HG02943 (cell line): ENCODE measurements around the gene EWSR1.
"Not testable (repeated sequence)": the region's sequence is repeated elsewhere in the genome, so short reads cannot be mapped to it uniquely, and the experiment has no call there.

Experiments
- ATAC-seq: cut with Tn5 transposase; IDR thresholded peaks from one replicate; pipeline ENCODE4 v1.9.1; 2021; ENCODE audit warnings: mild to moderate bottlenecking, low read depth, moderate library complexity; ENCODE audit not compliant: unreplicated experiment

EWSR1 gene

GRCh38 chr22:29267858-29268510 is at the start of gene EWSR1, which contains the start of gene RHBDD3:
Gene EWSR1, plus strand, starts transcription at chr22:29268268. Its CDS starts 69 bp downstream, at chr22:29268337.
Gene RHBDD3, minus strand, starts transcription at chr22:29267981. Its CDS starts 2,355 bp downstream, at chr22:29265626.
- peak; percentile 80 for ATAC-seq

GRCh38 chr22:29218758-29219408 is 49.2 kb upstream of the EWSR1 start:
- no peak for ATAC-seq

- ATAC-seq = not testable (repeated sequence)
Observed at GRCh38 chr22:29219409-29219782, 48.7 kb upstream of the EWSR1 start.

- ATAC-seq = no peak
Observed at GRCh38 chr22:29219881-29220670, 48.0 kb upstream of the EWSR1 start.

GRCh38 chr22:29224121-29224858 is 43.8 kb upstream of the EWSR1 start:
- ATAC-seq = no peak

GRCh38 chr22:29224859-29225410 is 43.1 kb upstream of the EWSR1 start:
- ATAC-seq = no peak

GRCh38 chr22:29225422-29226090 is 42.5 kb upstream of the EWSR1 start:
- ATAC-seq = no peak

GRCh38 chr22:29226351-29226981 is 41.6 kb upstream of the EWSR1 start:
- no peak for ATAC-seq

- no peak for ATAC-seq
Observed at GRCh38 chr22:29230972-29231875, 36.8 kb upstream of the EWSR1 start.

GRCh38 chr22:29231971-29232959 is 35.8 kb upstream of the EWSR1 start:
- ATAC-seq = no peak

GRCh38 chr22:29233277-29233877 is 34.7 kb upstream of the EWSR1 start:
- ATAC-seq = no peak

- ATAC-seq = not testable (repeated sequence)
Observed at GRCh38 chr22:29240481-29240880, 27.6 kb upstream of the EWSR1 start.

GRCh38 chr22:29243874-29244446 is 24.1 kb upstream of the EWSR1 start:
- ATAC-seq = no peak

GRCh38 chr22:29244785-29245625 is 23.1 kb upstream of the EWSR1 start:
- no peak for ATAC-seq

- peak; percentile 71 for ATAC-seq
Observed at GRCh38 chr22:29245626-29246385, 22.3 kb upstream of the EWSR1 start.
